Colonic mucosa (tissue), 4 donors: ENCODE measurements around the gene TMEM132C. TPM values are rescaled to one million over a fixed set of nuclear protein-coding genes. Genes with fewer than 3 reads are reported as not detected.
A peak's percentile ranks its signal among the peaks of the same experiment; 100 is the strongest.

Experiments
- DNase-seq: peaks from one replicate; pipeline ENCODE4 v3.0.0-alpha.2; 2020
- H3K27ac ChIP-seq: fragments of 200-600 bp; one replicate; pipeline ENCODE4 v1.8.0; 2021
- H3K27me3 ChIP-seq: fragments of 200-600 bp; one replicate; pipeline ENCODE4 v1.8.0; 2021
- H3K36me3 ChIP-seq: fragments of 200-600 bp; one replicate; pipeline ENCODE4 v1.8.0; 2021
- H3K4me1 ChIP-seq: fragments of 200-600 bp; one replicate; pipeline ENCODE4 v1.8.0; 2021; ENCODE audit warnings: mild to moderate bottlenecking
- H3K4me3 ChIP-seq: fragments of 200-600 bp; one replicate; pipeline ENCODE4 v1.8.0; 2021
- H3K9ac ChIP-seq, 2 donors: one replicate each; pipeline ENCODE4 v1.7.0; 2013; ENCODE audit warnings: control low read depth in 2 of 2, low read depth in 2 of 2, low read length in 2 of 2
- H3K9me3 ChIP-seq: fragments of 200-600 bp; one replicate; pipeline ENCODE4 v1.8.0; 2021
- intact Hi-C: fragments of 100-400 bp; cut with DNase I; formaldehyde crosslinking; loops from one replicate; pipeline ENCODE4 v1.14.1; 2022
- total RNA-seq, 2 donors: library from RNA; stranded (reverse); fragmentation: NEBNext Ultra II Directional in 1 of 2; extraction: Animal tissue kit (Norgen Biotek cat#: 25700) in 1 of 2; gene quantifications; one replicate each; pipeline ENCODE4 v1.2.1, GENCODE V29; 2021
- TF ChIP-seq, protein P1 (sequence below): fragments of 200-600 bp; IDR thresholded peaks from one replicate; pipeline ENCODE4 v1.8.0; 2022; ENCODE audit warnings: antibody characterized with exemption, mild to moderate bottlenecking
- donor health status: healthy.
- donor health status: DM: no; HTN: no; CAD: no.
- donor health status: DM: no; HTN: no; CAD: no.

TMEM132C gene
- total RNA-seq, 2 donors from 2014 or later, result 0.25 to 0.42 TPM

GRCh38 chr12:128639089-128639488 lies 372.1 kb downstream of the TMEM132C start:
- H3K9ac ChIP-seq, result no peak overlapping the region
- H3K27me3 ChIP-seq, result no peaks in the 10 kb centered on the region
- H3K27ac ChIP-seq, result no peak overlapping the region
- no peaks in the 10 kb centered on the region for H3K36me3 ChIP-seq
- TF ChIP-seq, protein P1, sequence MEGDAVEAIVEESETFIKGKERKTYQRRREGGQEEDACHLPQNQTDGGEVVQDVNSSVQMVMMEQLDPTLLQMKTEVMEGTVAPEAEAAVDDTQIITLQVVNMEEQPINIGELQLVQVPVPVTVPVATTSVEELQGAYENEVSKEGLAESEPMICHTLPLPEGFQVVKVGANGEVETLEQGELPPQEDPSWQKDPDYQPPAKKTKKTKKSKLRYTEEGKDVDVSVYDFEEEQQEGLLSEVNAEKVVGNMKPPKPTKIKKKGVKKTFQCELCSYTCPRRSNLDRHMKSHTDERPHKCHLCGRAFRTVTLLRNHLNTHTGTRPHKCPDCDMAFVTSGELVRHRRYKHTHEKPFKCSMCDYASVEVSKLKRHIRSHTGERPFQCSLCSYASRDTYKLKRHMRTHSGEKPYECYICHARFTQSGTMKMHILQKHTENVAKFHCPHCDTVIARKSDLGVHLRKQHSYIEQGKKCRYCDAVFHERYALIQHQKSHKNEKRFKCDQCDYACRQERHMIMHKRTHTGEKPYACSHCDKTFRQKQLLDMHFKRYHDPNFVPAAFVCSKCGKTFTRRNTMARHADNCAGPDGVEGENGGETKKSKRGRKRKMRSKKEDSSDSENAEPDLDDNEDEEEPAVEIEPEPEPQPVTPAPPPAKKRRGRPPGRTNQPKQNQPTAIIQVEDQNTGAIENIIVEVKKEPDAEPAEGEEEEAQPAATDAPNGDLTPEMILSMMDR, result no peak
- H3K4me3 ChIP-seq, result no peak overlapping the region
- H3K4me1 ChIP-seq, result no peaks in the 10 kb centered on the region
- DNase-seq, result no peak
- intact Hi-C loops, result no loop called here
- H3K9me3 ChIP-seq, result no peaks in the 10 kb centered on the region

DNA sequence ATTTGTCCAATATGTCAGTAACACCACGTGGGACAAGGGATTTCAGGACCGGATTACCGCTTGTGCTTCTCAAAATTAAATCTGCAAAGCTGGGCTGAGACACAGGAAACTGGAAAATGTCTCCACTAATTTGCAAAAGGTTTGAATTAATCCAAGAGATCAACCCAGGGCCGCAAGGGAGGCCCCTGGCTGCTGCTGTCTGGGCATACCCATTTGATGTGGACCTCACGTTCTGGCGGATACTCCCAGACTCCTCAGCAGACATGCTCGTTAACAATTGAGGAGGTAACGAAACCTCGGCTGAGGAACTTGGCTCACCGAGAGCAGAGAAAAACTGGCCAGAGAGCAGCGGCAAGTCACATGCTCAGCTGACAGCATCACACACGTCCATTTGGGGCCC lies 376.2 kb downstream of the TMEM132C start:
- no peak for DNase-seq
- intact Hi-C loops, result no loop called here
- Histone ChIP-seq H3K27me3 (no peaks in the 10 kb centered on the region), H3K9me3 (no peaks in the 10 kb centered on the region), H3K4me3 (no peak overlapping the region), H3K36me3 (no peaks in the 10 kb centered on the region), H3K27ac (no peak overlapping the region), H3K4me1 (no peaks in the 10 kb centered on the region), H3K9ac (no peak overlapping the region)
- TF ChIP-seq, protein P1, result no peak

DNA sequence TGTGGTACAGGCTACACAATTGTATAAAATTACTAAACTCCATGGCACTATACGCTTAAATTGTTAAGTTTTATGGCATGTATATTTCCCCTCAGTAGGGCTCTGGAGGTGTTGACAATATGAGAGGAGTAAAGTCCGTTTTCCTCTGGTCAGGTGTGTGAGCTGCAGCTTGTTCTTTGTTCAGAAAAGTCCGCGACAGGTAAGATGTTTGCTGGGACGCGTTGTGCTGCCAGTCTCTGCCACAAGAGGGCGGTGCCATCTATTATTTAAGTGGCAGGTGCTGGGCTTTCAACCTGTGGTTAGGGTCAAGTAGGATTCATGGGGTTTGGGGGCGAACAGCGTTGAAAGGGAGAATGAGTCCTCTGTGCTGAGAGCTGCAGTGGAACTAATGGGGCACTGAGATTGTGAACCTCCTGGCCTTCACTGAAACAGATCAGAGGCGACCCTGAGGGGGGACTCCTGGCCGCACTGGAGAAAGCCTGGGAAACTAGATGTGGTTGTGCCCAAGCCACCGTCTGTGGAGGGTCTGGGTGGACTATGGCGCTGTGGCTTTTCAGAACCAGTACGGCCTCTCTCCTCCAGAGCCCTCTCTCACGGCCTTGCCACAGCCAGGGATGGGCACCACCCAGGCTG lies 377.8 kb downstream of the TMEM132C start:
- Histone ChIP-seq H3K9ac (no peak overlapping the region), H3K9me3 (no peaks in the 10 kb centered on the region), H3K27ac (no peak overlapping the region), H3K4me1 (no peaks in the 10 kb centered on the region), H3K27me3 (no peaks in the 10 kb centered on the region), H3K4me3 (no peak overlapping the region), H3K36me3 (no peaks in the 10 kb centered on the region)
- DNase-seq, result peak; percentile 70
- intact Hi-C loops, result no loop called here
- TF ChIP-seq, protein P1, result peak; percentile 59

GRCh38 chr12:128649902-128650301 lies 382.9 kb downstream of the TMEM132C start:
- intact Hi-C loops, result no loop called here
- Histone ChIP-seq H3K27me3 (no peaks in the 10 kb centered on the region), H3K36me3 (no peaks in the 10 kb centered on the region), H3K4me3 (no peak overlapping the region), H3K9ac (no peak overlapping the region), H3K9me3 (no peaks in the 10 kb centered on the region), H3K27ac (no peak overlapping the region), H3K4me1 (no peaks in the 10 kb centered on the region)
- DNase-seq, result no peak
- TF ChIP-seq, protein P1, result no peak

DNA sequence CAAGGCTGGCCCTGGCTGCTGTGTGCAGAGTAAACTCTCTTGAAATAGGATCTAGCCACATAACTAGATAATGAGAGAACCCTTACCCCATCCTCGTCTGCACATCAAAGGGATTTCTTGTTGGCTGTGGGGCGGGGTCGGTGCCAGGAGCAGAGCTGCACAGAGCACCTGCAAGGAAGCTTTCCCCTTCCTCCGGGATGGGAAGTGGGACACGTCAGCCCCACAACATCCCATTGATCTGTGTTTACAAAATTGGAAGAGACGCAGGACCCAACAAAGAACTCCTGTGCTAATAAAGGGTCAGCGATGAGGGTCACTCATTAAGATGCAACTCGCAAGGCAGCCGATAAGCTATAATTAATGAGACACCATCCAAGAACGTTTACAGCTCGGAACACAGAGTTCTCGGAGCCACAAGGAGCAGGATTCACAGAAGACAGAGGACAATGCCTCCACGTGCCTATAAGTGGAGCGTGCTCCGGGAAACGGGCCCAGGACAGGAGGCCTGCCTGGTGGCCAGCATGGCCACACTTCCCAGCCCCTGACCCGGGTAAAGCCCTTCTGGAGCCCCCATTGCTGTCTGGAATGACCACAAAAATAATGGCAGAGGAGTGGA lies 385.3 kb downstream of the TMEM132C start:
- intact Hi-C loops, result no loop called here

More for the DNA sequence above, 385.3 kb downstream of the TMEM132C start:
- Histone ChIP-seq H3K4me1 (no peaks in the 10 kb centered on the region), H3K36me3 (no peaks in the 10 kb centered on the region), H3K27me3 (no peaks in the 10 kb centered on the region), H3K9ac (no peak overlapping the region), H3K9me3 (no peaks in the 10 kb centered on the region), H3K4me3 (no peak overlapping the region), H3K27ac (no peak overlapping the region)
- TF ChIP-seq, protein P1, result no peak
- no peak for DNase-seq
